ENCODE measurements around the gene ZFYVE28.

ZFYVE28 gene

DNA sequence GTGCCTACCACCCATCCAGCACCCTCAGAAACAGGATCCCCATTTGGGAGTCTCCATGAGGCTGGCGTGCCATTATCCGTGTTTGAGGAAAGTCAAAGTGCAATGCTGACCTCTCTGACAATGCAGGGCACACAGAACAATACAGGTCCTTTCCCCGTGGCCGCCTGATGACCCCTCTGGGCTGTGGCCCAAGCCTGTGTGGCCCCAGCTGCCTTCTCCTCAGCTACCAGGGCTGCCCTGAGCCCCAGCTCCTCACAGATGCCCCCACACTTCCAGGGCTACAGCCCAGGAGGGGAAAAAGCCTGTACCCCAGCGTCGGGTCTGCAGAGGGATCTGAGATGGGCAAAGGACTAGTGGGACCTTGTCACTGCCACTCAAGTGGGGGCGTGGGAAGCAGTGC is 15.5 kb downstream of the ZFYVE28 start:
- TF ChIP-seq, protein P1, sequence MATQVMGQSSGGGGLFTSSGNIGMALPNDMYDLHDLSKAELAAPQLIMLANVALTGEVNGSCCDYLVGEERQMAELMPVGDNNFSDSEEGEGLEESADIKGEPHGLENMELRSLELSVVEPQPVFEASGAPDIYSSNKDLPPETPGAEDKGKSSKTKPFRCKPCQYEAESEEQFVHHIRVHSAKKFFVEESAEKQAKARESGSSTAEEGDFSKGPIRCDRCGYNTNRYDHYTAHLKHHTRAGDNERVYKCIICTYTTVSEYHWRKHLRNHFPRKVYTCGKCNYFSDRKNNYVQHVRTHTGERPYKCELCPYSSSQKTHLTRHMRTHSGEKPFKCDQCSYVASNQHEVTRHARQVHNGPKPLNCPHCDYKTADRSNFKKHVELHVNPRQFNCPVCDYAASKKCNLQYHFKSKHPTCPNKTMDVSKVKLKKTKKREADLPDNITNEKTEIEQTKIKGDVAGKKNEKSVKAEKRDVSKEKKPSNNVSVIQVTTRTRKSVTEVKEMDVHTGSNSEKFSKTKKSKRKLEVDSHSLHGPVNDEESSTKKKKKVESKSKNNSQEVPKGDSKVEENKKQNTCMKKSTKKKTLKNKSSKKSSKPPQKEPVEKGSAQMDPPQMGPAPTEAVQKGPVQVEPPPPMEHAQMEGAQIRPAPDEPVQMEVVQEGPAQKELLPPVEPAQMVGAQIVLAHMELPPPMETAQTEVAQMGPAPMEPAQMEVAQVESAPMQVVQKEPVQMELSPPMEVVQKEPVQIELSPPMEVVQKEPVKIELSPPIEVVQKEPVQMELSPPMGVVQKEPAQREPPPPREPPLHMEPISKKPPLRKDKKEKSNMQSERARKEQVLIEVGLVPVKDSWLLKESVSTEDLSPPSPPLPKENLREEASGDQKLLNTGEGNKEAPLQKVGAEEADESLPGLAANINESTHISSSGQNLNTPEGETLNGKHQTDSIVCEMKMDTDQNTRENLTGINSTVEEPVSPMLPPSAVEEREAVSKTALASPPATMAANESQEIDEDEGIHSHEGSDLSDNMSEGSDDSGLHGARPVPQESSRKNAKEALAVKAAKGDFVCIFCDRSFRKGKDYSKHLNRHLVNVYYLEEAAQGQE (IDR thresholded peaks at IDR 0.05; ENCODE audit: insufficient read depth in 1 of 2, low read depth in 2 of 2, low read length in 2 of 2): no peak
- TF ChIP-seq POLR2AphosphoS5 (IDR thresholded peaks at IDR 0.05; ENCODE audit: low read depth, low read length) (no peak), TAF1 (IDR thresholded peaks at IDR 0.05; ENCODE audit: borderline replicate concordance, insufficient read depth, low read length) (no peak), FOXP2 (optimal IDR thresholded peaks at IDR 0.05; ENCODE audit: borderline replicate concordance, extremely low read depth, extremely low read length, insufficient read depth) (no peak), SIN3A (IDR thresholded peaks at IDR 0.05; ENCODE audit: borderline replicate concordance, insufficient read depth, low read length) (no peak)

DNA sequence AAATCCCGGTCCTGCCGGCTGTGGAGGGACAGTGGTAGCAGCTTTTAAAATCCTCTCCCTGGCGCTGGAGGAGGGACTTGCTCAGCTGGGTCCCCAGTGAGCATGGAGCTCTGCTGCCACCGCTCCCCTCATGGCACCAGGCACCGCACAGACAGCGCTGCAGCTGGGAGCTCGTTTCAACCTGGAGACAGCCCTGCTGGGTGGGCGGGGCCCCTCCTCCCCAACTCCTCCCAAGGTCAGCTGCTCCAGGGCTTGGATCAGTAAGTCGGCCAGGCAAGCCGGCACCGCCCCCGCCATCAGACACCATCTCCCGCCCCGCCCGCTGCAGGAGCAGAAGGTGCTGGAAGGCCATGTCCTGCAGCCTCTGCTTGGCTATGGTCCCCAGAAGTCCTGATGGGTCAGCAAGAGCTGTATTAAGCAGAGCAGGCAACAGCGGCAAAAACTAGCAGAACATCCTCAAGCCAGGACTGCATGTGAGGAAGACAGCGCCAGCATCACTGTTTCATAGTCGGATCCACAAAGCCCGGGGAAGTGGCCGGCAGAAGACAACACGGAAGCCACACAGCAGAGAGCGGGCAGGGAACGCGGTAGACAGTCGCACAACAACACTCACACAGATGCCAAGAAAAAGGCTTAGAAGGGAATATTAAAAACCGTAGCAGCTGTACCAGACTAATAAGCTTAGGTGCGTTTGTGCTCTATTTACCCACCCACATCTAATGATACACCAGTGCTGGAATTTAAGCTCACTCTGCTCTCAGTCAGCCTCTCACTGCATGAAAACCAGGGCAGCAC is 16.2 kb downstream of the ZFYVE28 start:
- TF ChIP-seq TAF1 (IDR thresholded peaks at IDR 0.05; ENCODE audit: borderline replicate concordance, insufficient read depth, low read length): no peak
- no peak for TF ChIP-seq POLR2AphosphoS5 (IDR thresholded peaks at IDR 0.05; ENCODE audit: low read depth, low read length)
- TF ChIP-seq FOXP2 (optimal IDR thresholded peaks at IDR 0.05; ENCODE audit: borderline replicate concordance, extremely low read depth, extremely low read length, insufficient read depth): no peak
- no peak for TF ChIP-seq SIN3A (IDR thresholded peaks at IDR 0.05; ENCODE audit: borderline replicate concordance, insufficient read depth, low read length)
- TF ChIP-seq, protein P1 (IDR thresholded peaks at IDR 0.05; ENCODE audit: insufficient read depth in 1 of 2, low read depth in 2 of 2, low read length in 2 of 2): no peak

DNA sequence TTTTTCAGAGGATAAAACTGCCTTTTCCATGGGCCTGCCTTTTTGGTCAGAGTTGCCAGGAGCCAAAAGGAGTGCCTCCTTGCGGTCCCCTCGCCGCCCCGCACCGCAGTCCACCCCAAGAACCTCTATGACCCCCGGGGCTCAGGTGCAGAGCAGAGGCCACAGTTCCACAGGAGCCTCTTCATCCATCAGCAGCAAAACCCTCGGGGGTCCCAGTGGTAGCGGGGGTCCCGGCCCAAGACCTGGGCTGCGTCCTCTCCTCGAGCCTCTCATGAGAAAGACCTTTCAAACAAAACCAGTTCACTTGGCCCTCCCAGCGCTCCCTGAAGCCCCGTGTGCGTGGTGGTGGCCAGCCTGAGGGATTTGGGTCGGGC is 16.8 kb downstream of the ZFYVE28 start:
- TF ChIP-seq SIN3A (IDR thresholded peaks at IDR 0.05; ENCODE audit: borderline replicate concordance, insufficient read depth, low read length) (no peak), TAF1 (IDR thresholded peaks at IDR 0.05; ENCODE audit: borderline replicate concordance, insufficient read depth, low read length) (no peak), FOXP2 (optimal IDR thresholded peaks at IDR 0.05; ENCODE audit: borderline replicate concordance, extremely low read depth, extremely low read length, insufficient read depth) (no peak)
- TF ChIP-seq, protein P1 (IDR thresholded peaks at IDR 0.05; ENCODE audit: insufficient read depth in 1 of 2, low read depth in 2 of 2, low read length in 2 of 2): no peak

DNA sequence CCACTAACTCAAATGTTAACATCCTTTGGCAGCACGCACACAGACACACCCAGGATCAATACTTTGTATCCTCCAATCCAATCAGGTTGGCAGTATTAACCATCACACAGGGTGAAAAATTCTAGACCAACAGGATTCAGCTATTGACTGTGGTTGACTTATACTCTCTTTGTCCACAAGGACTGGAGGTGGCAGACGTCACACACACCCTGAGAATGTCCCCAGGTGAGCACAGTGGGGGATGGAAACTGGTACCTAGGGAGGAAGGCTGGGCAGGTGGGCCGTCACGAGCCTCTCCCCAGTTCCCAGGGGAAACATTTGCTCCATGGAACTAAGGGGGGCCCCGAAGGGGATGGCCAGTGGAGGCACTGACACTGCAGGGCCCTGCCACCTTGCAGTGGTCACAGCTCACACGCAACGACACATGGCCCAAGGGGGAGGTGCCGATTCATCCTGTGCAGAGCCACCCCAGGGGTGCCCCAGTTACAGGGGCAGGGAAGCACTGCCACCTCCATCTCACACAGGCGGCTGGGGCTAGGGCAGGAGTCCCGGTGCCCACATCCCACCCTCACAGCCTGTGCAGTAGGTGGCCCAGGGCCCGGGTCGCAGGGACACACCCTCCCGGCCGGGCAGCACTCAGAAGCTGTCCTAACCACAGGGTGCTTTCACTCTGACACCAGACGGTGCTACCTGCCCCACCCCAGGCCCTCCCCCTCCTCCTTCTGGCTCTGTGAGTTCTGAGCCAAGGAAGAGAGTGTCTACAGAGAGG is 17.4 kb downstream of the ZFYVE28 start:
- no peak for TF ChIP-seq TAF1 (IDR thresholded peaks at IDR 0.05; ENCODE audit: borderline replicate concordance, insufficient read depth, low read length)
- TF ChIP-seq POLR2AphosphoS5 (IDR thresholded peaks at IDR 0.05; ENCODE audit: low read depth, low read length): no peak
- TF ChIP-seq SIN3A (IDR thresholded peaks at IDR 0.05; ENCODE audit: borderline replicate concordance, insufficient read depth, low read length): no peak
- TF ChIP-seq, protein P1 (IDR thresholded peaks at IDR 0.05; ENCODE audit: insufficient read depth in 1 of 2, low read depth in 2 of 2, low read length in 2 of 2): no peak
- TF ChIP-seq FOXP2 (optimal IDR thresholded peaks at IDR 0.05; ENCODE audit: borderline replicate concordance, extremely low read depth, extremely low read length, insufficient read depth): no peak
